GM19372 (cell line): Measurements from ENCODE around the gene PTPRQ.

Experiments
- ATAC-seq: cut with Tn5 transposase; IDR thresholded peaks from one replicate; pipeline ENCODE4 v1.9.1; 2021; ENCODE audit warnings: mild to moderate bottlenecking, low read depth, moderate library complexity; ENCODE audit not compliant: unreplicated experiment

The PTPRQ gene

DNA sequence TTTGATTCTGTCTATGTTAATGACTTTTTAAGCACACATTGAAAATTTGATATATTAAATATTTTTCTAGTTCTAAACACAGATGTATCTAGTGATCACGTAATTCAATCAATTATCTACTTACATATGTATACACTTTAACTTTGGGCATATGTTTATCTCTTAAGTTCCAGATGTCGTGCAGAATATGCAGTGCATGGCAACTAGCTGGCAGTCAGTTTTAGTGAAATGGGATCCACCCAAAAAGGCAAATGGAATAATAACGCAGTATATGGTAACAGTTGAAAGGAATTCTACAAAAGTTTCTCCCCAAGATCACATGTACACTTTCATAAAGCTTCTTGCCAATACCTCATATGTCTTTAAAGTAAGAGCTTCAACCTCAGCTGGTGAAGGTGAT is 105.3 kb downstream of the PTPRQ start:
- no peak for ATAC-seq

DNA sequence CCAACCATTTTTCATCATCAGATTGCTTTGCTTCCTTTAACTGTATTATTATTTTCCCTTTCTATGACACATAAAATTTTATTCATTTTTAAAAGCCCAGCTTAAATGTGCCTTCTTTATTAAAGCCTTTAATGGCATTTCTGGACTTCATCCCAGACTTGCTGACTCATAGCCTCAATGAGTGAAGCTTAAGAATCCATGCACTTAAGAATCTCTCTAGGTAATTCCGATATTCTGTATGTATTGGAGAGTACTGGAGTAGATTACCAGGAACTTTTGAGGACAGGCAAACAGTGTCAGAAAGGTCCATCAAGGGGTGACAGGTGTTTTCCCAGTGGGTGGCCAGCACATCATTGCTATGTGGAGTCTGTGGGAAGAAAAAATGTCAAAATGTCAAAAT is 107.9 kb downstream of the PTPRQ start:
- ATAC-seq: no peak

DNA sequence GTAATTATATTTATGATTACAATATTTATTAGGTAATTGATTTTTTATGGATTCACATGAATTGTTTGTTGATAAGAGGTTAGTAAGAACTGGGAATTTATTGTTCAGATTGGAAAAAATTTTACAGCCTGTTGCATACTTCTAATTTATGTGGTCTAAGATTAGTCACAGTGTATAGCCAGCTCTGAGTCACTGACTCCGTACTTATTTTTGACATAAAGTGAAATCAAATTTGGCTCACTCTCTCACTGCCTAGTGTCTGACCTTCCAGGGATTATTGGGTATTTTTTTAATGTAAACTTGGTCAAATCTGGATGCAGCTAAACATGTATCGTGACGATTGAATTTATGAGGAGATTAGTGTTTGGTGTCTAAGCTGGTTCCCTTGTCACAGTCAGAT is 109.3 kb downstream of the PTPRQ start:
- no peak for ATAC-seq

DNA sequence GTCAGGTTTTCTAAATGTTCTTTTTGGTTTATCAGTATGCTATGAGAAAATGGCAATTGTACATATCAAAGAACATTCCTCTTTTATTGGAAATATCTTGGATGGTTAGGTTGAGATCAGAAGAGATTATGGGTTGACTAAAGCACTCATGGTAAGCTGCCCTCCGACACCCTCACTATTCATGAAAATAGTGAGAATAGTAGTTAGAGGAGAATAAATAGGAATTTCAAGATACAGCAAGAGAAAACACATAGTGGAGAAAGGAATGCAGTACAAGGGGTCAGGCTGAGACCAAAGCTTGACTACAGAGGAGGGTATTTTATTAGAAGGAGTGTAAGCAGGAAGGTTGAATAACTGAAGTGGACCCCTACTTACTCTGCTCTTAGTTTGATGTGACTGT is 112.5 kb downstream of the PTPRQ start:
- no peak for ATAC-seq

DNA sequence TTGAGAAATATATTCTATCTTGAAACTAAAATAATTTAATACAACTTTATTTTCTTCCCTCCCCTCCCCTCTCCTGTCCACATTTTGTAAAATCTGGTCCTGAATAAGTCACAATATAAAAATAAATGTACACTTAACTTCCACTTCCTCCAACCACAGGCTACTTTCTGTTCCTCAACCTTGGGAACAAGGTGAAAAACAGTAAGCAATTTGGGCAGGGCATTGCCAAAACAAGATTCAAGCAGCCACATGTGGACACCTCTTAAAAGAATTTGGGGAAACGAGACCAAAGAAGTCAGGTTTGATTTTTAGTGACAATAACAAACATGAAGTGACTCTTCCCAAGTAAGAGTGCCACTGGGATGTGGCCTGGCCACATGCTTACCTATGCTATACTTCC is 115.7 kb downstream of the PTPRQ start:
- ATAC-seq: no peak

DNA sequence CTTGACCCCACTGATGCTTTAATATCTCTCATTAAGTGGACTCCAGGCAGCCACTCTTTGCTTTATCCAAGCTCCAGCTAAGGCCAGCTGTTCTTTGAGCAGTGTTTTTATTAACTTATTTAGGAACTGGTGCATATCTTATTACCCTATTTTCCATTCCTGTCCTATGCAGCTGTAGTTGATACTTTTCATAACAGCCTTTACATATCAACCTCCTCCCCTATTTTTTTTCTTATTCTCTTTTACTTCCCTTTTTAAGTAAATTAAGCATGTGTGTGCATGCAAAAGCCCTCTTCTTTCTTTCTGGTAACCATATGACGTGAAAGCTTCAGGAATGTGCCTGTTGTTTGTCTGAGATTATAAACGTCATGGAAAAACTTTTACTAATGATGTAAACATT is 121.2 kb downstream of the PTPRQ start:
- ATAC-seq: no peak

DNA sequence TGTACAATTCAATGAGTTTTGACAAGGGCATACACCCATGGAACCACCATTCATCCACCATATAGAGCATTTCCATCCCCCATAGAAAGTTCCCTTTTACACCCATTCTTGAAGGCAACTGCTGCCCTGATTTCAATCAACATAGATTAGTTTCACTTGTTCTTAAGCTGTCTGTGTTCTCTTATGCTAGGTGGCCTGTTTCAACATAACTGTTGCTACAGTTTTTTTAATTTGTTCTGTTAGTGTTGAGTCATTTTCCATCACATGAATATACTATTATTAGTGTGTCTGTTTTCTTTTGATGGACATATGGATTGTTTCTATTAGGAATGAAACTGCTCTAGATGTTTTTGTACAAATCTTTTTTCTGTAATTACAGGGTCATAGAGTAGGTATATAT is 123.4 kb downstream of the PTPRQ start:
- no peak for ATAC-seq

DNA sequence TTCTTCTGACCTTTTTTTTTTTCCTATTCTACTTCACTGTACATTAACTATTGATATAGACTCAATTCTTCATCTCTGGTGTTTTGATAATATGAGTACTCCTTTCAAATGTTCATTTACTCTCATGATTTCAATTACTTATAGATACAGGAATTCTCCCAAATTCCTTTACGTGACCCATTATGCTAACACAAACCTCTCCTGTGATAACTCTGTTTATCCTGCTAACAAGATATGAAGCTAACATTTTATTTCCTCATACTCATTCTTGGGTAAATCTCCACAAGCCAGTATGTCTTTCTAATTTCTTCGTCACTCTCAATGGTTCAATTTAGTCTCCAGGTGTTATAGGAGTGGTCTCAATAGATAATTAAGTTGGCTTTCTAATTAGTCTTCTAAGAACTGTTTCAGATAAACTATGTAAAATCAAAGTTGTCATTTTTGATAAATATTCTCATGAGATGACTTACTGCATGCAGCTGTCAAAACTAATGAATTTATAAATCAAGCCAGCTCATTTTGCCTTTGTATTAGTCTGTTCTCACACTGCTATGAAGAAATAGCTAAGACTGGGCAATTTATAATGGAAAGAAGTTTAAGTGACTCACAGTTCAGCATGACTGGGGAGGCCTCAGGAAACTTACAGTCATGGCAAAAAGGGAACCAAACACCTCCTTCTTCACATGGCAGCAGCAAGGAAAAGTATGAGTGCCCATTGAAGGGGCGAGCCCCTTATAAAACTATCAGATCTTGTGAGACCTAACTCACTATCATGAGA is 132.8 kb downstream of the PTPRQ start:
- ATAC-seq: no peak

DNA sequence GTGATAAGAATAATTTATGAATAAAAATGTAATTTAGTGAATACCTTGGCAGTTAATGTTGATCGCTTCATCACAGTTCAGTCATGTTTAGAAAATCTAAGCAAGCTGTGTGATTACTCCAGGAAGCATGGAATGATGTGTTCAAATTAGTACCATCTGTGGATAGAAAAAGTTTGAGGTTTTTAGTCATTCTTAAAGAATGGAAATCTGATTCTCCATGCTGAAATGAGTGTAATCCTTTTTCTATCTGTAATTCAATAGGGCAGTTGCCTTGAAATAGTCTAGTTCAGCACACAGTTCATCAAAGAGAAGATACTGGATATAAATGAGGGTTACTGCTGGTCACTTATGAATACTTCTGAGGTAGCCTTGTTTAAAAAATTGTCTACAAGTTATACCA is 136.2 kb downstream of the PTPRQ start:
- ATAC-seq: no peak

DNA sequence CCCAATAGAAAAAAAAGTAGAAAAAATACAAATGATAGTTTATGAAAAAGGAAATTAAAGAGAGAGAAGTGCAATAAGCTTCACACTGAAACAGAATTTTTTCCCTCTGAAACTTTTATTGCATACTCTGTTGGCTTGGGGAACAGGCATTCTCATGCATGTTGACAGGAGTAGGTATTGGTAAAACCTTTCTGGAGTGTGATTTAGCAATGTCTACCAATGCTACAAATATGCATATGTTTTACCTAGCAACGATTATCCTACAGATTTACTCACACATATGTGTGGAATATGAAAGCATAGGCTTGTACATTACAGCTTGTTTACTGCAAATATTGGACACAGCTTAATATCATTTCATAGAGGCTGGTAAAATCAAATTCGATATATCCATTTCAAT is 137.7 kb downstream of the PTPRQ start:
- no peak for ATAC-seq

DNA sequence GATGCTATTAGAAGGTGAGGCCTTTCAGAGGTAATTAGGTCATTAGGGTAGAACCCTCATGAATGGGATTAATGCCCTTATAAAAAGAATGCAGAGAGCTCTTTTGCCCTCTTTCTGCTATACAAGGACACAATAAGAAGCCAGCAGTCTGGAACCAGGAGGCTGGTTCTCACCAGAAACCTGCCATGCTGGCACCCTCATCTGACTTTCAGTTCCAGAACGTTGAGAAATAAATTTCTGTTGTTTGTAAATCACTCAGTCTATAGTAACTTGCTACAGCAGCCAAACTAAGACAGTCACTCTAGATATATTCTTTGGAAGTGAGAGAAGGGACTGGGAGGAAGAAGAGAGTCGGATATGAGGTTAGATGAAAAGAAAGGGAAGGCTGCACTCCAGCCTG is 138.4 kb downstream of the PTPRQ start:
- ATAC-seq: no peak

DNA sequence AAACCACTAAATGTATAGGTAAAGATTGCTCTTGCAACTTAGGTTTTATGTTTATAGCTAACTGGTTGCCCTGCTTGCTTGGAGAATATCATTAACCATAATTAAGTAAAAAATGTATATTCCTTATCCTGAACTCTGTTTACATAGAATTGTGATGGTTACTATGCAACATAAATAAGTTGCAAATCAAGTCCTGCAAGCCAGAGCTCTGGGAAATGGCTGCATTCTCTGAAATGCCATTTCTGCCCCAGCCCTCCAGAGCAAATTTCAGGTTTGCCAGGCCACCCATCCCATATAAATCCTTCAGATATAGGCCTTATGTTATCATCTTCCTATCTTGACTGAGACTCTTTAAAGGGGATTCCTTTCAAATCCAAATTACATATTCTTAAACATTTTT is 145.0 kb downstream of the PTPRQ start:
- ATAC-seq: no peak

DNA sequence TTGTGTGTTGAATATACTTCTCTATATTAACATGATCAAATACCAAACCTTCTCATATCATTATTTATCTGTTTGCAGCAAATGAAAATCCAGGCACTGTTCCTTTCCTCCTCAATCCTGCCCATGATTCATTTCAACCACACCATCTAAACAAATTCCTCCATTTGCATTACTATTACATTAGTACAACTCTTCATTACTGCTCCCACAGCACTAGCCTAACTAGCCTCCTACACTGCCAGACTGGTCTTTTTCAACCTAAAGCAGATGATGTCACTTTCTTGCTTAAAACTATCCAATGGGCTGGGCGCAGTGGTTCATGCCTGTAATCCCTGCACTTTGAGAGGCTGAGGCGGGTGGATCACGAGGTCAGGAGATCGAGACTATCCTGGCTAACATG is 146.1 kb downstream of the PTPRQ start:
- ATAC-seq: no peak

DNA sequence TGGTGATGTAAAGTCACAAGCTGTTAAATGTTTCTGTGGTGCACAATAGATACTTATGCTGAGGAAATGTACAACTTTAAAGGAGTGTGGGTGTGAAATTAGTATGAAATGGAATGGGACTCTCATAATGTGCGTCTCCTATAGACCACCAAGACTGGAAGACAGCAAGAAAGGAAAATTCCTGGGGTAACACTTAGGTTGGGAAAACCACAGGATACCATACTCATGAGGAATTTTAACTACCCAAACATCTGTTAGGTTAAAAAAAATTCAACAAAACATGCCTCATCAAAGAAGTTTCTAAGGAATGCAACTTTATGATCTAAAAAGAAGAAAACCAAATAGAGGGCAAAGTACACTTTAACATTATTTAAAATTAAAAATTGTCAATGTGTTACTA is 149.7 kb downstream of the PTPRQ start:
- ATAC-seq: no peak

DNA sequence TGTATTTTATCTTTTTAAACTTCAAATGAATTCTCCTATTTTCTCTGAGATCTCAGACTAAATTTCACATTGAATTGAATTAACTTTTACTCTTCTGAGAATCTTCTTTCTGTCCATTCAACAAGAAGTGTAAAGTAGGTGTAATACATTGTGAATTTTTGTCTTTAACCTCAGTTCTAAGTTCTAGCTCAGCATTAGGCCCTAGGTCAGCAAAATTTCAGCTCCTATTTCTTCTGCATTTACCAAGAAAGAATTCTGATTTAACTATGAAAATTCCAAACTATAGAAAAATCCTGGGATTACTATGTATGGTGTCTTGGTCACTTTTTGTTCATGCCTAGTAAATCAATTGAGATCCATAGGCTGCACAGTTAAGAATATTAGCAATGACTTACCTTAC is 152.5 kb downstream of the PTPRQ start:
- ATAC-seq: no peak

DNA sequence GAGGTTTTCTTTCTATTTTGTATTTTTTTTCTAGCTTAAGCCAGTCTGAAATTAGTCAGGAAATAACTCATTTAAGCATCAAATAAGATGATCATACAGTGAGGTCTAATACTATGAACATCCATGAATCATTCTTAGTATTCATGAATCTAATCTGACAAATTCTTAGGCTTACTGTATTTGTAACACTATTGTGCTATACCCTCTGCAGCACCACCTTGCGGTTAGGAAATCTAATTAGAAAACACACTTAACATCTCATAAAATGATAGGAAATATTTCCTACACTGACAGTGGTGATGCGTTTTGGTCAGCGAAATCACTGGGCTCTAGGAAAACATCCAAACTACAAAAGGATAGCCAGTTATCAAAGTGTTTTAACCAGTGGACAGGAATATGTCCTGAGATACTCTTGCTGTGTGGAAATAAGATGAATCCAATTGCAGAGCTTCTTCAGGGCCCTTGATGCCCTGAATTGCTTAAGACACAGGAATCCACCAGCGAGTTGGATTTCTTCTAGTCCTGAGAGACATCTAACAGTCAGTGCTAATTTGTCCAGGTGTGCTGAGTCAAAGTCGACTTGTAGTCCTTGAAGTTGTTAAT is 154.1 kb downstream of the PTPRQ start:
- no peak for ATAC-seq

DNA sequence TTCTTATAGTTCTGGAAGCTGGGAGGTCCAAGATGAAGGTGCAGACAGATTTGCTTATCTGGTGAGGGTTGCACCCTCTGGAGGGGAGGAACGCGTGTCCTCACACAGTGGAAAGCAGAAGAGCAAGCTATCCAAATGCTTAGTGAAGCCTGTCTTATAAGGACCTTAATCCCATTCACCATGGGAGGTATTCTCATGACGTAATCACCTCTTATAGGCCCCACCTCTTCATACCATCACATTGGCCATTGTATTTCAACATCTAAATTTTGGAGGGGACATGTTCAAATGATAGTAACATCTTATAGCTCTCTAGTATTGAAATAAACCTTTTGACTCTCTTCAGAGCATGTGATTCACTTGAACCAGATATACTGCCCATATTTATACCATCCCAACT is 158.4 kb downstream of the PTPRQ start:
- no peak for ATAC-seq

DNA sequence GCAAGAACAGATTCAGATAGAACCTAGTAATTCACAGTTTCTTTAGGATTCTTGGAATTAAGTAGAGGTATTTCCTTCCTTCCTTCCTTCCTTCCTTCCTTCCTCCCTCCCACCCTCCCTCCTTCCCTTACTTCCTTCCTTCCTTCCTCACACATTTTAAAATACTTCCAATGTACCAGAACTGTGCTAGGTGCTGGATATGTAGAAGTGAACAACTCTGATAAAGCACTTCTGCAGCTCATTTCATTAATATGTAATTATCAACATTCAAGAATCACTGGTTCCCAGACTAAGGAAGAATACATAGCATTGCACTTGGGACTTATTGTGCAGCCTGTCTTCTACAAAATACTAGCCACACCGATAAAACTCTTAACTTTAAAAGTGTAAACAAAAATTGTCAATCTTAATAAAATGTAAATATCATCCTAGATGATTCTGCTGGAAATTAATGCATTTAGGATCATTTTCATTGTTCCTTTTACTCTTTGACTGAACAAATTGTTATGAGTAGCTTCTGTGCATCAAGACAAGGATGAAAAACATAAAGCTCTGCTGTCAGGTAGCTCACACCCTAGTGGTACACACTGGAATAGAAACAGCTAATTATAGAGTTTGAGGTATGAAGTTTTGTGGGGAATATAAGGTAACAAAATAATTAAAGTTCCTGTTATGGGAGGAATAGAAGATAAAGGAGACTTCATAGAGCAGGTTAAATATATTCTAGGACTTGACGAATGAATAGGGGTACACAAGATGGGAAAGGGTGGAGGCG is 163.5 kb downstream of the PTPRQ start:
- no peak for ATAC-seq

DNA sequence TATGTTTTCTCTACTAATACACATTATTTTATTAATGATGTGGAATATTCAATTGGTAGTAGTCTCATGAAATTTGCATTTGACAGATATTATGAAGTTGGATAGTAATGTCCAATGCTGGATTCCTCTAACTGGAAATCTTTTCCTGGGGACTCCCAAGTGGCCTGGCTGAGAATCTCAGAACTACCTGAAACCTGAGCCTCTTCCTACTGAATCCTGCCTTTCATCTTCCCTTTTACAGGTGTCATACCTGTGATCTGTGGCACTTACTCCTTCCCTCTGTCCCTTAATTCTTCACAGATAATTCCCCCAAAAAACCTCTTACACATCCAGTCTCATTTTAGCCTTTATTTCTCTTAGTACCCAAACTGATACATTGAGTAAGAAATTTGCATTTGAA is 173.7 kb downstream of the PTPRQ start:
- no peak for ATAC-seq

DNA sequence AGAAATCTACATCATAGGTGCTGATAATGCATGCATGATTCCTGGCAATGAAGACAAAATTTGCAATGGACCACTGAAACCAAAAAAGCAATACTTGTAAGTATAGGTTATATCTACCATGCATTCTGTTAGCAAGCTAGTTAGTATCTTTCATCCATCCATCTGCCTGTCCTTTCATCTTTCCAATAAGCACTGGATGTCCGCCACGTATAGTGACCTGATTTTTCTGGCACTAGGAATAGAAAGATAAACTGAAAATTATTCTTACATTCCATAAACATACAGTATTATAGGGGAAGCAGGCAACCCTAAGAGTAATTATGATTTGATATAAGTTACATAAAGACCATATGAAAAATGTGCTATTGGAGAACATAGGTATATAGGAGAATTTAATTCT is 176.2 kb downstream of the PTPRQ start:
- no peak for ATAC-seq

DNA sequence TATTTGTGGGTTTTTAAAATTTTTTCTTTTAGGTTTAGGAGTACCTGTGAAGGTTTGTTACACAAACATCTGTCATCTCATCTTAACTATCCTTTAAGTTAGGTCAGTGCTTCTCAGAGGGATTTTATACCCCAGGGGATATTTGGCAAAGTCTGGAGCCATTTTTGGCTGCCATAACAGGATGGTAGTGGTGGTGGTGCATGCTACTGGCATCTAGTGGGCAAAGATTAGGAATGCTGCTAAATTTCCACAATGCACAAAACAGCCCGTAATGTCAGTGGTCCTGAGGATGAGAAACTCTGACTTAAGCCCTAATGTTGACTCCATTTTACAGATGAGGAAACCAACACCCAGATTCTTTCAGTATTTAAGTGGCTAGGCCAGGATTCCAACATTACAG is 178.2 kb downstream of the PTPRQ start:
- ATAC-seq: no peak

DNA sequence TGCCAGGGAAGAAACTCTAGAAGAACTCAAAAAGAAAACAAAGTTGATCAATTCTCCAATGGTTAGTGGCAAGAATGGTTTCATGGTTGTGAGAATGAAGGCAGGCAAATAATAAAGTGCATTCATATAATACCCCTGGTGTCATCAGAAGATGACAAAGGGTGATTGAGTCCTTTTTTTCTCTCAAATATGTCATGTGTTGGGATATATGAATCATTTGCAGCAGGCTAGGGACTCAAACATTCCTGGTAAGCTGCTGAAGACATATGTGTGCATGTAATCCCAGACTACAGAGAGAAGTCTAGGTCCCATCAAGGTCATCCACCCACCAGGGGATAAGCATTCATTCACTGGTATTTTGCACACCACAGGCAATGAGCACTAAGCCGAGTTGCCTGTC is 181.0 kb downstream of the PTPRQ start:
- ATAC-seq: no peak
